GM23338 (cell line): ENCODE data around the gene MCU. TPM values are rescaled to one million over a fixed set of nuclear protein-coding genes. Genes with fewer than 3 reads are reported as not detected.

Source experiments
- ATAC-seq: fragments of 200-7000 bp; cut with Tn5 transposase; 3 replicates; pipeline ENCODE4 v1.9.1; 2020
- DNase-seq: peaks from one replicate; pipeline ENCODE4 v3.0.0-alpha.2; 2015; ENCODE audit warnings: low spot score
- H2AFZ ChIP-seq: fragments of 200-600 bp; sonication (generic); 2 replicates; pipeline ENCODE4 v1.8.0; 2016; ENCODE audit warnings: antibody characterized with exemption, mild to moderate bottlenecking, moderate library complexity
- H3F3A ChIP-seq: fragments of 200-600 bp; sonication (generic); replicated peaks from 2 replicates; pipeline ENCODE4 v1.8.0; 2017; ENCODE audit warnings: antibody characterized with exemption, mixed run types, low read depth
- H3K27ac ChIP-seq: fragments of 200-600 bp; sonication (generic); 2 replicates; pipeline ENCODE4 v1.6.1; 2016; ENCODE audit warnings: low read depth
- H3K27me3 ChIP-seq: fragments of 200-600 bp; sonication (generic); 2 replicates; pipeline ENCODE4 v1.8.0; 2016; ENCODE audit warnings: mild to moderate bottlenecking, mixed run types, moderate library complexity; ENCODE audit not compliant: insufficient read depth
- H3K36me3 ChIP-seq: fragments of 200-600 bp; sonication (generic); 2 replicates; pipeline ENCODE4 v1.8.0; 2016; ENCODE audit warnings: mild to moderate bottlenecking; ENCODE audit not compliant: insufficient read depth
- H3K4me1 ChIP-seq: fragments of 200-600 bp; sonication (generic); 2 replicates; pipeline ENCODE4 v1.8.0; 2016; ENCODE audit warnings: mild to moderate bottlenecking, moderate library complexity; ENCODE audit not compliant: insufficient read depth
- H3K4me2 ChIP-seq: fragments of 200-600 bp; sonication (generic); 2 replicates; pipeline ENCODE4 v1.7.1; 2017; ENCODE audit warnings: mixed run types
- H3K4me3 ChIP-seq: fragments of 200-600 bp; sonication (generic); 2 replicates; pipeline ENCODE4 v1.6.1; 2016; ENCODE audit warnings: mixed run types
- H3K79me2 ChIP-seq: fragments of 200-600 bp; sonication (generic); replicated peaks from 2 replicates; pipeline ENCODE4 v1.8.0; 2017; ENCODE audit warnings: mild to moderate bottlenecking; ENCODE audit not compliant: insufficient read depth
- H3K9me2 ChIP-seq: fragments of 200-600 bp; sonication (generic); 2 replicates; pipeline ENCODE4 v1.8.0; 2017; ENCODE audit not compliant: insufficient read depth
- H4K20me1 ChIP-seq: fragments of 200-600 bp; sonication (generic); replicated peaks from 2 replicates; pipeline ENCODE4 v1.8.0; 2017; ENCODE audit warnings: mild to moderate bottlenecking; ENCODE audit not compliant: insufficient read depth
- H3K27ac Mint-ChIP-seq: 2 replicates; pipeline ENCODE4 v1.8.0; 2020; ENCODE audit warnings: inconsistent platforms, mild to moderate bottlenecking, moderate library complexity, mixed read lengths
- H3K27me3 Mint-ChIP-seq: 3 replicates; pipeline ENCODE4 v1.8.0; 2022; ENCODE audit warnings: low read depth, mild to moderate bottlenecking, moderate library complexity, mixed read lengths, inconsistent platforms; ENCODE audit not compliant: insufficient read depth, poor library complexity
- H3K36me3 Mint-ChIP-seq: 3 replicates; pipeline ENCODE4 v1.8.0; 2021; ENCODE audit warnings: low read depth, mild to moderate bottlenecking, inconsistent platforms, moderate library complexity, mixed read lengths
- H3K4me1 Mint-ChIP-seq: 3 replicates; pipeline ENCODE4 v1.8.0; 2020; ENCODE audit warnings: mild to moderate bottlenecking, inconsistent platforms, mixed read lengths
- H3K4me3 Mint-ChIP-seq: 3 replicates; pipeline ENCODE4 v1.8.0; 2021; ENCODE audit warnings: moderate library complexity, mild to moderate bottlenecking, inconsistent platforms, mixed read lengths
- H3K9me3 Mint-ChIP-seq: 3 replicates; pipeline ENCODE4 v1.8.0; 2020; ENCODE audit warnings: moderate library complexity, mild to moderate bottlenecking, inconsistent platforms, mixed read lengths
- CREB1 ChIP-seq: fragments of 250-450 bp; sonication (Bioruptor Pico); IDR thresholded peaks from 2 replicates; pipeline ENCODE4 v1.5.0; 2020; ENCODE audit warnings: low read depth, mild to moderate bottlenecking, moderate library complexity
- CTCF ChIP-seq, 2 experiments: fragments of 200-600 bp in 1 of 2; sonication (generic) in 1 of 2; conservative IDR thresholded peaks; 2 replicates each; pipeline versions ENCODE4 v1.5.1 to v1.6.1; 2016 to 2017; ENCODE audit warnings: antibody characterized with exemption in 2 of 2, low read depth in 2 of 2, mild to moderate bottlenecking in 2 of 2, moderate library complexity in 1 of 2
- ETS1 ChIP-seq: IDR thresholded peaks from 2 replicates; pipeline ENCODE4 v1.6.1; 2016; ENCODE audit warnings: antibody characterized with exemption
- EZH2 ChIP-seq: fragments of 200-600 bp; sonication (generic); IDR thresholded peaks from one replicate; pipeline ENCODE4 v1.8.0; 2017; ENCODE audit warnings: antibody characterized with exemption, mild to moderate bottlenecking, low read depth; ENCODE audit not compliant: unreplicated experiment
- JUNB ChIP-seq: IDR thresholded peaks from one replicate; pipeline ENCODE4 v1.6.1; 2016; ENCODE audit warnings: antibody characterized with exemption; ENCODE audit not compliant: unreplicated experiment
- POLR2AphosphoS5 ChIP-seq: IDR thresholded peaks from 2 replicates; pipeline ENCODE4 v1.6.1; 2016; ENCODE audit warnings: antibody characterized with exemption, low read depth
- REST ChIP-seq: IDR thresholded peaks from one replicate; pipeline ENCODE4 v1.6.1; 2018; ENCODE audit warnings: antibody characterized with exemption; ENCODE audit not compliant: unreplicated experiment
- ZNF114 ChIP-seq: fragments of 250-450 bp; sonication (Bioruptor Pico); IDR thresholded peaks from 2 replicates; pipeline ENCODE4 v1.5.0; 2020; ENCODE audit warnings: mild to moderate bottlenecking, moderate library complexity
- ZNF331 ChIP-seq: fragments of 250-450 bp; sonication (Bioruptor Pico); IDR thresholded peaks from 2 replicates; pipeline ENCODE4 v1.5.0; 2020; ENCODE audit warnings: low read depth, mild to moderate bottlenecking, moderate library complexity
- ZNF462 ChIP-seq: fragments of 250-450 bp; sonication (Bioruptor Pico); IDR thresholded peaks from 2 replicates; pipeline ENCODE4 v1.5.0; 2020; ENCODE audit warnings: mild to moderate bottlenecking, moderate library complexity
- polyA plus RNA-seq: library from polyadenylated mRNA; unstranded; fragments of >200 nt; fragmentation: Nextera tagmentation; extraction: Ambion mirVana; gene quantifications from 2 replicates; pipeline ENCODE4 v1.2.1, GENCODE V29; 2016
- total RNA-seq: library from RNA; depleted of rRNA; stranded (reverse); fragments of >200 nt; shearing (Covaris generic); gene quantifications from 2 replicates; pipeline ENCODE4 v1.2.3, GENCODE V29; 2014

MCU gene
- total and polyA plus RNA-seq, 2 experiments from 2014 or later, result 41.8 to 68.2 TPM

GRCh38 chr10:72814099-72814790 lies 122.3 kb downstream of the MCU start (continued):
- TF ChIP-seq EZH2 (no peak), ZNF331 (CRISPR knock-in tag) (no peak), CREB1 (CRISPR knock-in tag) (no peak), CTCF (conservative IDR thresholded peaks at IDR 0.05; ENCODE audit: low read depth in 2 of 2) (no peak), REST (no peak), POLR2AphosphoS5 (no peak), ETS1 (no peak)

GRCh38 chr10:72816565-72816964 lies 124.6 kb downstream of the MCU start:
- Histone ChIP-seq H3K9me2 (no peaks in the 10 kb centered on the region), H2AFZ (no peak overlapping the region), H3K79me2 (peaks cover 29% of the 10 kb centered on the region), H4K20me1 (no peaks in the 10 kb centered on the region), H3K36me3 (no peaks in the 10 kb centered on the region), H3K27me3 (no peaks in the 10 kb centered on the region), H3K4me2 (no peak overlapping the region), H3K4me3 (no peak overlapping the region), H3K27ac (no peak overlapping the region), H3K4me1 (no peaks in the 10 kb centered on the region), H3F3A (no peaks in the 10 kb centered on the region)
- H3K36me3 Mint-ChIP-seq, result peaks cover 3% of the 10 kb centered on the region; the same call in 2 of the 3 replicates
- H3K4me1 Mint-ChIP-seq, result peaks cover 3% of the 10 kb centered on the region; the same call in 1 of the 3 replicates
- no peak; the same call in 2 of the 3 replicates for ATAC-seq
- H3K27ac Mint-ChIP-seq, result no peak overlapping the region
- no peak for DNase-seq
- no peak overlapping the region for H3K4me3 Mint-ChIP-seq
- no peaks in the 10 kb centered on the region for H3K9me3 Mint-ChIP-seq
- TF ChIP-seq JUNB (no peak), ZNF331 (CRISPR knock-in tag) (no peak), ZNF462 (CRISPR knock-in tag) (no peak), ZNF114 (CRISPR knock-in tag) (no peak), ETS1 (no peak)
- H3K27me3 Mint-ChIP-seq, result no peaks in the 10 kb centered on the region
